Keratinocyte (primary cell): ENCODE measurements around the gene MOB1B. TPM values are rescaled to one million over a fixed set of nuclear protein-coding genes. Genes with fewer than 3 reads are reported as not detected.
A peak's percentile ranks its signal among the peaks of the same experiment; 100 is the strongest.

Experiments used
- DNase-seq: peaks from one replicate; pipeline ENCODE4 v3.0.0-alpha.2; 2011; ENCODE audit warnings: low read depth, missing footprints, low spot score
- FAIRE-seq: peaks from 2 replicates; lab custom pipeline; 2011; peaks lifted over from hg19 to GRCh38; lab: Jason Lieb, UNC
- H2AFZ ChIP-seq: 2 replicates; pipeline ENCODE4 v1.6.0; 2012; ENCODE audit warnings: low read length, control low read depth, inconsistent platforms; ENCODE audit not compliant: control insufficient read depth
- H3K27ac ChIP-seq: 2 replicates; pipeline ENCODE4 v1.5.1; 2011; ENCODE audit warnings: low read length; ENCODE audit not compliant: control insufficient read depth, insufficient read depth
- H3K27me3 ChIP-seq: 3 replicates; pipeline ENCODE4 v1.6.0; 2011; ENCODE audit warnings: low read length; ENCODE audit not compliant: control insufficient read depth, insufficient read depth; ENCODE audit errors: extremely low read depth
- H3K36me3 ChIP-seq, 2 experiments: 2 replicates in 1 of 2; 3 replicates in 1 of 2; pipeline ENCODE4 v1.5.1; 2011; ENCODE audit warnings: low read length in 2 of 2, mild to moderate bottlenecking in 1 of 2; ENCODE audit not compliant: control insufficient read depth in 2 of 2, insufficient read depth in 2 of 2; ENCODE audit errors: extremely low read depth in 1 of 2
- H3K4me1 ChIP-seq: 3 replicates; pipeline ENCODE4 v1.5.1; 2011; ENCODE audit warnings: low read length; ENCODE audit not compliant: control insufficient read depth, insufficient read depth; ENCODE audit errors: extremely low read depth
- H3K4me2 ChIP-seq: 3 replicates; pipeline ENCODE4 v1.6.0; 2011; ENCODE audit warnings: low read depth, low read length; ENCODE audit not compliant: control insufficient read depth, insufficient read depth; ENCODE audit errors: extremely low read depth
- H3K4me3 ChIP-seq, 3 experiments: fragments of 200-600 bp in 1 of 3; sonication (generic) in 1 of 3; 2 replicates in 2 of 3; 3 replicates in 1 of 3; pipeline ENCODE4 v1.5.1; 2011 to 2016; ENCODE audit warnings: low read length in 3 of 3, mild to moderate bottlenecking in 3 of 3, control low read depth in 2 of 3, inconsistent platforms in 1 of 3, low read depth in 1 of 3, mixed read lengths in 1 of 3, mixed run types in 1 of 3, moderate library complexity in 1 of 3; ENCODE audit not compliant: control insufficient read depth in 2 of 3, insufficient read depth in 2 of 3; ENCODE audit errors: extremely low read depth in 1 of 3
- H3K79me2 ChIP-seq: 2 replicates; pipeline ENCODE4 v1.6.0; 2012; ENCODE audit warnings: low read length; ENCODE audit not compliant: control insufficient read depth, insufficient read depth
- H3K9ac ChIP-seq: 3 replicates; pipeline ENCODE4 v1.6.0; 2011; ENCODE audit warnings: low read length; ENCODE audit not compliant: control insufficient read depth, insufficient read depth; ENCODE audit errors: extremely low read depth
- H3K9me1 ChIP-seq: 3 replicates; pipeline ENCODE4 v1.6.0; 2011; ENCODE audit warnings: low read length; ENCODE audit not compliant: control insufficient read depth, insufficient read depth; ENCODE audit errors: extremely low read depth
- H3K9me3 ChIP-seq: 2 replicates; pipeline ENCODE4 v1.5.1; 2012; ENCODE audit warnings: low read depth, low read length; ENCODE audit not compliant: control insufficient read depth
- H4K20me1 ChIP-seq: 3 replicates; pipeline ENCODE4 v1.6.0; 2011; ENCODE audit warnings: low read length; ENCODE audit not compliant: control insufficient read depth, insufficient read depth; ENCODE audit errors: extremely low read depth
- EZH2 ChIP-seq: IDR thresholded peaks from one replicate; pipeline ENCODE4 v1.6.1; 2012; ENCODE audit warnings: inconsistent platforms, mild to moderate bottlenecking, low read length, moderate library complexity
- dilution Hi-C: fragments of 300-500 bp; cut with MboI; formaldehyde crosslinking; loops from one replicate; pipeline ENCODE4 v1.7.0; 2020; ENCODE audit warnings: low sequenced_read_pairs; ENCODE audit not compliant: extremely low pct_ligation_motif_present
- polyA minus RNA-seq, 3 experiments: library from RNA; depleted of rRNA, polyadenylated mRNA; stranded (reverse); fragments of >200 nt; gene quantifications; 1 replicate in 1 of 3; 2 replicates in 1 of 3; 3 replicates in 1 of 3; pipeline ENCODE4 v1.2.3, GENCODE V29; 2011
- polyA plus RNA-seq, 5 experiments: library from polyadenylated mRNA; depleted of rRNA in 3 of 5; stranded (reverse) in 3 of 5; stranded (forward) in 1 of 5; unstranded in 1 of 5; fragments of >200 nt; gene quantifications; 1 replicate in 1 of 5; 2 replicates in 3 of 5; 3 replicates in 1 of 5; pipeline versions ENCODE4 v1.2.1 to v1.2.3, GENCODE V29; 2011 to 2012; ENCODE audit warnings: missing spikeins in 2 of 5, low read depth in 1 of 5, low replicate concordance in 1 of 5
- TF ChIP-seq, protein P1 (sequence below), 3 experiments: IDR thresholded peaks in 1 of 3; conservative IDR thresholded peaks in 1 of 3; optimal IDR thresholded peaks in 1 of 3; 2 replicates in 2 of 3; 3 replicates in 1 of 3; pipeline versions ENCODE3 to v1.5.1; 2011; ENCODE audit warnings: low read length in 3 of 3, mild to moderate bottlenecking in 3 of 3, moderate library complexity in 2 of 3, control low read depth in 1 of 3, inconsistent platforms in 1 of 3; ENCODE audit not compliant: insufficient read depth in 2 of 3; ENCODE audit errors: extremely low read depth in 1 of 3

The MOB1B gene
- 9.5 to 15.6 TPM (median 11.2 TPM) in 3 replicates for polyA plus RNA-seq
- polyA plus RNA-seq (2011; ENCODE audit: low read depth), result 7.7 TPM
- 6.4 and 12.1 TPM in 2 replicates for polyA plus RNA-seq (2011; cell fraction: cytosol; rRNA removed)
- polyA plus RNA-seq (2011; cell fraction: nucleus; rRNA removed), result 14.2 and 15.5 TPM in 2 replicates
- polyA plus RNA-seq (2012; ENCODE audit: low replicate concordance), result 5.9 and 12.0 TPM in 2 replicates
- 6.0 to 46.9 TPM (median 21.2 TPM) in 3 replicates for polyA minus RNA-seq
- 57.6 TPM for polyA minus RNA-seq (2011; cell fraction: cytosol; rRNA and poly(A)+ RNA removed)
- polyA minus RNA-seq (2011; cell fraction: nucleus; rRNA and poly(A)+ RNA removed), result 14.9 and 27.1 TPM in 2 replicates

- DNase-seq, result peak; percentile 28
- peak within 1 kb of the TSS; percentile 82 for H3K9ac ChIP-seq
- no peaks in the 10 kb centered on the region for H3K9me1 ChIP-seq
- no peaks in the 10 kb centered on the region for H4K20me1 ChIP-seq
- dilution Hi-C loops, result no loop called here
- H3K27ac ChIP-seq, result peak within 1 kb of the TSS; percentile 15
- peaks cover 2 to 3% of the 10 kb centered on the region in 2 experiments for H3K36me3 ChIP-seq
- peak within 1 kb of the TSS; percentile 81 for H3K4me2 ChIP-seq
- peaks cover 44% of the 10 kb centered on the region for H3K79me2 ChIP-seq
- no peaks in the 10 kb centered on the region for H3K9me3 ChIP-seq
- no peak for FAIRE-seq
- no peaks in the 10 kb centered on the region for H3K27me3 ChIP-seq
- TF ChIP-seq, protein P1, sequence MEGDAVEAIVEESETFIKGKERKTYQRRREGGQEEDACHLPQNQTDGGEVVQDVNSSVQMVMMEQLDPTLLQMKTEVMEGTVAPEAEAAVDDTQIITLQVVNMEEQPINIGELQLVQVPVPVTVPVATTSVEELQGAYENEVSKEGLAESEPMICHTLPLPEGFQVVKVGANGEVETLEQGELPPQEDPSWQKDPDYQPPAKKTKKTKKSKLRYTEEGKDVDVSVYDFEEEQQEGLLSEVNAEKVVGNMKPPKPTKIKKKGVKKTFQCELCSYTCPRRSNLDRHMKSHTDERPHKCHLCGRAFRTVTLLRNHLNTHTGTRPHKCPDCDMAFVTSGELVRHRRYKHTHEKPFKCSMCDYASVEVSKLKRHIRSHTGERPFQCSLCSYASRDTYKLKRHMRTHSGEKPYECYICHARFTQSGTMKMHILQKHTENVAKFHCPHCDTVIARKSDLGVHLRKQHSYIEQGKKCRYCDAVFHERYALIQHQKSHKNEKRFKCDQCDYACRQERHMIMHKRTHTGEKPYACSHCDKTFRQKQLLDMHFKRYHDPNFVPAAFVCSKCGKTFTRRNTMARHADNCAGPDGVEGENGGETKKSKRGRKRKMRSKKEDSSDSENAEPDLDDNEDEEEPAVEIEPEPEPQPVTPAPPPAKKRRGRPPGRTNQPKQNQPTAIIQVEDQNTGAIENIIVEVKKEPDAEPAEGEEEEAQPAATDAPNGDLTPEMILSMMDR (optimal IDR thresholded peaks at IDR 0.05 in 1 of 3, IDR thresholded peaks at IDR 0.05 in 1 of 3, conservative IDR thresholded peaks at IDR 0.05 in 1 of 3; ENCODE audit: extremely low read depth in 1 of 3, insufficient read depth in 2 of 3, low read length in 3 of 3), result peak in 2 of 3 experiments; percentile 35 to 58
- no peak for TF ChIP-seq EZH2
- peak within 1 kb of the TSS; percentile 88 to 92 (median 90) for H3K4me3 ChIP-seq
- H3K4me1 ChIP-seq, result peaks cover 8% of the 10 kb centered on the region
- peak within 1 kb of the TSS; percentile 99 for H2AFZ ChIP-seq
Measured at GRCh38 chr4:70901984-70902576, at the start of gene MOB1B. Gene MOB1B, plus strand, starts transcription at chr4:70902369. Its CDS starts 168 bp downstream, at chr4:70902537.

- dilution Hi-C loops, result no loop called here
- Histone ChIP-seq H3K4me1 (no peaks in the 10 kb centered on the region), H3K9me1 (no peaks in the 10 kb centered on the region), H3K79me2 (no peaks in the 10 kb centered on the region), H3K27me3 (no peaks in the 10 kb centered on the region), H2AFZ (no peak overlapping the region), H4K20me1 (no peaks in the 10 kb centered on the region), H3K9me3 (no peaks in the 10 kb centered on the region), H3K27ac (no peak overlapping the region), H3K9ac (no peak overlapping the region), H3K4me3 (no peak overlapping the region), H3K36me3 (no peaks in the 10 kb centered on the region), H3K4me2 (no peak overlapping the region)
- DNase-seq (no peak), FAIRE-seq (no peak)
- TF ChIP-seq, protein P1 (optimal IDR thresholded peaks at IDR 0.05 in 1 of 3, IDR thresholded peaks at IDR 0.05 in 1 of 3, conservative IDR thresholded peaks at IDR 0.05 in 1 of 3; ENCODE audit: extremely low read depth in 1 of 3, insufficient read depth in 2 of 3, low read length in 3 of 3), result no peak
- TF ChIP-seq EZH2, result no peak
Measured at GRCh38 chr4:70855464-70855863, 46.7 kb upstream of the MOB1B start.
